HG03064 (cell line): ENCODE measurements around the gene GJC1.
"Not testable (repeated sequence)": the region's sequence is repeated elsewhere in the genome, so short reads cannot be mapped to it uniquely, and the experiment has no call there.

Experiments used
- ATAC-seq: cut with Tn5 transposase; IDR thresholded peaks from one replicate; pipeline ENCODE4 v1.9.1; 2021; ENCODE audit warnings: low read depth; ENCODE audit not compliant: unreplicated experiment

Gene GJC1

GRCh38 chr17:44846206-44846605 is 16.1 kb upstream of the GJC1 start:
- no peak for ATAC-seq

- no peak for ATAC-seq
Measured at GRCh38 chr17:44844390-44844830, 14.3 kb upstream of the GJC1 start.

- ATAC-seq: no peak
Measured at GRCh38 chr17:44842748-44843147, 12.7 kb upstream of the GJC1 start.

- ATAC-seq: no peak
Measured at GRCh38 chr17:44840936-44841335, 10.8 kb upstream of the GJC1 start.

- no peak for ATAC-seq
Measured at GRCh38 chr17:44840274-44840673, 10.2 kb upstream of the GJC1 start.

- ATAC-seq: no peak
Measured at GRCh38 chr17:44837196-44837595, 7.1 kb upstream of the GJC1 start.

- no peak for ATAC-seq
Measured at GRCh38 chr17:44832805-44833204, 2.7 kb upstream of the GJC1 start.

GRCh38 chr17:44831371-44831770 is 1.3 kb upstream of the GJC1 start:
- ATAC-seq: no peak

- ATAC-seq: no peak
Measured at GRCh38 chr17:44830359-44831288, 537 bp upstream of the GJC1 start.

GRCh38 chr17:44828919-44829522 is 1.1 kb downstream of the GJC1 start:
- no peak for ATAC-seq

GRCh38 chr17:44827863-44828262 is 2.2 kb downstream of the GJC1 start:
- ATAC-seq: no peak

- ATAC-seq: no peak
Measured at GRCh38 chr17:44826123-44826790, 3.8 kb downstream of the GJC1 start.

GRCh38 chr17:44825236-44825635 is 4.9 kb downstream of the GJC1 start:
- ATAC-seq: not testable (repeated sequence)

GRCh38 chr17:44820631-44821212 is 9.4 kb downstream of the GJC1 start:
- no peak for ATAC-seq

GRCh38 chr17:44818508-44818907 is 11.6 kb downstream of the GJC1 start:
- not testable (repeated sequence) for ATAC-seq

- ATAC-seq: no peak
Measured at GRCh38 chr17:44812263-44812662, 17.8 kb downstream of the GJC1 start.

- not testable (repeated sequence) for ATAC-seq
Measured at GRCh38 chr17:44808656-44809388, 21.3 kb downstream of the GJC1 start.

GRCh38 chr17:44808156-44808555 is 21.9 kb downstream of the GJC1 start:
- no peak for ATAC-seq

- ATAC-seq: no peak
Measured at GRCh38 chr17:44807817-44808155, 22.3 kb downstream of the GJC1 start.

GRCh38 chr17:44807093-44807816 is 22.8 kb downstream of the GJC1 start:
- no peak for ATAC-seq
